ENCODE data around the gene GPALPP1.
"Not testable (repeated sequence)": the region's sequence is repeated elsewhere in the genome, so short reads cannot be mapped to it uniquely, and the experiment has no call there.

Gene GPALPP1

DNA sequence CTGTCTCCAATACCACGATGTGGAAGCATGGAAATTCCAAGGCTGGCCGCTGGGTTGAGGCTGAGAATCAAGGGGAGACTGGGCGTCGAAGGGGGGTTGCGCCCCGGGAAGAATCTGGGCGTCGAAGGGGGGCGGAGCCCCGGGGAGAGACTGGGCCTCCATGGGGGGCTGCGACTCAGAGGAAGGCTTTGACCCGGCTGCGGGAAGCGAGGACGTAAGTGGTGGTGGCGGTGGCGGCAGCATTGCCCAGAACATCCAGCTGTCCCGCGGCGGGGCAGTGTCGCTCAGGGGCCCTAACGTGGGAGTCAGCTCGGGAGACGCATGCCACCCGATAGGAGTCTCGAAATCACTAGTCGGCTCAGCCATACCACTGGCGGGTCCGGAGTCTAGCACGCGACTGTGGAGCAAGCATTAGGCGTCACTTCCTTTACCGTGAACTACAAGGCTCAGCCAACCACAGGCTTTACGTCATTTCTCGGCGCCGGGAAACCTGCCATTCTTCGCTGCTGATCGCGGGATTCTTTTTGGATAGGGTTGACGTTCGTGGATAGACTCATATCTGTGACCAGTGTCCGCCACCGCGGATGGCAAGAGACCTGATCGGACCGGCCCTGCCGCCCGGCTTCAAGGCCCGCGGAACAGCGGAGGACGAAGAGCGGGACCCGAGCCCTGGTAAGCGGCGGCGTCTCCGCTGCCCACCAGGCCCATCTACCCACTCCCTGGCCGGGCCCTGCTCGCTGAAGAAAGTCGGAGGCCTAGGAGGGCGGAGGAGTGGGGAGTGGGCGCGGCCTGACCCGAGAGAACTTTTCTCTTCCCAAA lies at the start of gene GPALPP1, which contains the start of gene NUFIP1:
Gene GPALPP1 (plus strand): TSS at position 468 of the 819 bp plus-strand sequence. CDS start 117 bp downstream, at position 585.
Gene NUFIP1 (minus strand): TSS at position 401 of the 819 bp plus-strand sequence. CDS start 35 bp downstream, at position 366.
- TF ChIP-seq CTCF (IDR thresholded peaks at IDR 0.05; ENCODE audit: insufficient read depth, low read depth, low read length, missing control alignments), result no peak
- peak; percentile 93 for DNase-seq (ENCODE audit: low read depth)
- peak within 1 kb of the TSS; percentile 67 for H3K4me3 ChIP-seq (ENCODE audit: low read depth, low read length)

- not testable (repeated sequence) for H3K4me3 ChIP-seq (ENCODE audit: low read depth, low read length); DNase-seq (ENCODE audit: low read depth)
Measured at GRCh38 chr13:44943411-44943810, 45.9 kb upstream of the GPALPP1 start.

- no peak for TF ChIP-seq CTCF (IDR thresholded peaks at IDR 0.05; ENCODE audit: insufficient read depth, low read depth, low read length, missing control alignments)
- no peak for DNase-seq (ENCODE audit: low read depth)
- no peak overlapping the region for H3K4me3 ChIP-seq (ENCODE audit: low read depth, low read length)
Measured at GRCh38 chr13:44951184-44951583, 38.2 kb upstream of the GPALPP1 start.

DNA sequence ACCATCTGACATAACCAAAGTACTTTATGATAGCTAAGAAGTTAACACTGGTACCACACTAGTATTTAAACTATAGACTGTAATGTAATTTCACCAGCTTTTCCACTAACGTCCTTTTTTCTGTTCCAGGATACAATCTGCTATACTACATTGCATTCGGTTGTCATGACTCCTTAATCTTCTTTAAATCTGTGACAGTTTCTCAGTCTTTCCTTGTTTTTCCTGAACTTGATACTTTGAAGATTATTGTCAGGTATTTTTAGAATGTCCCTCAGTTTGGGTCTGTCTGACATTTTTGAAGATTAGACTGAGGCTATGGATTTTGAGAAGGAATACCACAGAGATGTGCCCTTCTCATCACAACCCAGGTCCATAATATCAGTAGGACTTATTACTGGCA lies 36.7 kb upstream of the GPALPP1 start:
- no peak for DNase-seq (ENCODE audit: low read depth)
- no peak for TF ChIP-seq CTCF (IDR thresholded peaks at IDR 0.05; ENCODE audit: insufficient read depth, low read depth, low read length, missing control alignments)
- H3K4me3 ChIP-seq (ENCODE audit: low read depth, low read length), result no peak overlapping the region

GRCh38 chr13:44954224-44954623 lies 35.1 kb upstream of the GPALPP1 start:
- no peak for DNase-seq (ENCODE audit: low read depth)
- no peak overlapping the region for H3K4me3 ChIP-seq (ENCODE audit: low read depth, low read length)
- TF ChIP-seq CTCF (IDR thresholded peaks at IDR 0.05; ENCODE audit: insufficient read depth, low read depth, low read length, missing control alignments), result no peak

DNA sequence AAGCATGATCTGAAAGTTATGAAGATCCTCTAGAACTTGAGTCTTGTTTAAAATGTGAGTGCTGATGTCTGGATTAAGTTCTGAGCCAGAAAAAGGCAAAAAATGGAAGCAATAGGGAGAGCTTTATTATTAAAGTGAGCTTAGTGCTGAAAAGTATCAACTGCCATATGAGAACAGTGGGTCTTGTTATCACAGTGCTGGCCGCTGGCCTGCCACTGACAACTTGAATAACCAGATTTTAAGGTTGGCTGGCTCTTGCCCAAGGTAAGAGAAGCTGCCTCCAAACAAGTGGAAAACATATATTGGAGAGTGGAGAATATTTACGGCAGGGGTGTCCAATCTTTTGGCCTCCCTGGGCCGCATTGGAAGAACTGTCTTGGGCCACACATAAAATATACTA lies 33.9 kb upstream of the GPALPP1 start:
- no peak for TF ChIP-seq CTCF (IDR thresholded peaks at IDR 0.05; ENCODE audit: insufficient read depth, low read depth, low read length, missing control alignments)
- no peak overlapping the region for H3K4me3 ChIP-seq (ENCODE audit: low read depth, low read length)
- no peak for DNase-seq (ENCODE audit: low read depth)

GRCh38 chr13:44961997-44962396 lies 27.3 kb upstream of the GPALPP1 start:
- no peak for TF ChIP-seq CTCF (IDR thresholded peaks at IDR 0.05; ENCODE audit: insufficient read depth, low read depth, low read length, missing control alignments)
- no peak for DNase-seq (ENCODE audit: low read depth)
- H3K4me3 ChIP-seq (ENCODE audit: low read depth, low read length), result no peak overlapping the region

All from GM12865 (cell line).